Right lobe of liver (tissue), 4 donors: ENCODE results near the gene CDHR3.

ENCODE experiments used
- POLR2A ChIP-seq: fragments of 450-650 bp; IDR thresholded peaks from one replicate; pipeline ENCODE4 v1.6.1; 2017; ENCODE audit warnings: antibody characterized with exemption, mild to moderate bottlenecking
- TF ChIP-seq, protein P1 (sequence below), 4 donors: fragments of 200-600 bp in 3 of 4; fragments of 450-650 bp in 1 of 4; IDR thresholded peaks; one replicate each; pipeline versions ENCODE4 v1.5.1 to v1.8.0; 2016 to 2022; ENCODE audit warnings: antibody characterized with exemption in 4 of 4, mild to moderate bottlenecking in 2 of 4
- donor health status: DM: no; HTN: no; CAD: no.
- donor health status: DM: no; HTN: no; CAD: no.
- donor health status: DM: no; HTN: yes; CAD: no.

DNA sequence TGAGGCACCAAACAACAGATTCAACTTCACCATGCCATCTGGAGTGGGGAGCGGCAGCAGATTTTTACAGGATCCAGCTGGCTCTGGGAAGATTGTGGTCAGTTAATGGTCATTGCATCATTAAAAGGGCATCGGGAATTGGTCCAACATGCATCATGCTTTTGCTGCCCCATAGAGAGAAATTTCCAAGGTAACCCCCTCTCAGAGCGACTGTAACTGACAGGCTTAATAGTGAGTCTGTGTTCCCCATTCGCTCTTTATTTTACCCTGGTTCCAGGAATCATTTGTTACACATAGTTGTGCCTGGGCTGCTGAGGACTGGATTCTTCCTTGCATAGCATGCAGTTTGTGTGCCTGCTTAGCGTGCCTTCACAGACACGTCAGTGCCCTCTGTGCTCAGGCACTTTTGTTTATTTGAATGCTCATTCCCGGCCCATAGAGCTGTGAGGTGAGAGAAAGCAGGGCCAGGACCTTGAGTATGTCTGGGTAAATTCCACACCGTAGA, 49.9 kb downstream of the CDHR3 start:
- TF ChIP-seq, protein P1, sequence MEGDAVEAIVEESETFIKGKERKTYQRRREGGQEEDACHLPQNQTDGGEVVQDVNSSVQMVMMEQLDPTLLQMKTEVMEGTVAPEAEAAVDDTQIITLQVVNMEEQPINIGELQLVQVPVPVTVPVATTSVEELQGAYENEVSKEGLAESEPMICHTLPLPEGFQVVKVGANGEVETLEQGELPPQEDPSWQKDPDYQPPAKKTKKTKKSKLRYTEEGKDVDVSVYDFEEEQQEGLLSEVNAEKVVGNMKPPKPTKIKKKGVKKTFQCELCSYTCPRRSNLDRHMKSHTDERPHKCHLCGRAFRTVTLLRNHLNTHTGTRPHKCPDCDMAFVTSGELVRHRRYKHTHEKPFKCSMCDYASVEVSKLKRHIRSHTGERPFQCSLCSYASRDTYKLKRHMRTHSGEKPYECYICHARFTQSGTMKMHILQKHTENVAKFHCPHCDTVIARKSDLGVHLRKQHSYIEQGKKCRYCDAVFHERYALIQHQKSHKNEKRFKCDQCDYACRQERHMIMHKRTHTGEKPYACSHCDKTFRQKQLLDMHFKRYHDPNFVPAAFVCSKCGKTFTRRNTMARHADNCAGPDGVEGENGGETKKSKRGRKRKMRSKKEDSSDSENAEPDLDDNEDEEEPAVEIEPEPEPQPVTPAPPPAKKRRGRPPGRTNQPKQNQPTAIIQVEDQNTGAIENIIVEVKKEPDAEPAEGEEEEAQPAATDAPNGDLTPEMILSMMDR (IDR thresholded peaks at IDR 0.05) = no peak
- no peak for TF ChIP-seq POLR2A
